WTC11 (cell line): Measurements from ENCODE around the gene OPTN. TPM values are rescaled to one million over a fixed set of nuclear protein-coding genes. Genes with fewer than 3 reads are reported as not detected.

Experiments
- ATAC-seq: fragments of 200-7000 bp; cut with Tn5 transposase; 2 replicates; pipeline ENCODE4 v1.10.0; 2021; ENCODE audit warnings: mild to moderate bottlenecking, moderate library complexity
- CTCF ChIA-PET: fragments of 300-600 bp; sonication (Branson Sonifier 250); formaldehyde crosslinking; loops from one replicate; lab custom pipeline; 2021; ENCODE audit warnings: antibody characterized with exemption; lab: Charles Lee
- POLR2A ChIA-PET: fragments of 350-600 bp; sonication (Branson Sonifier 250); formaldehyde crosslinking; loops from one replicate; lab custom pipeline; 2021; ENCODE audit warnings: antibody characterized with exemption; lab: Charles Lee
- DNase-seq: peaks from one replicate; pipeline ENCODE4 v3.0.0; 2021; ENCODE audit warnings: low spot score
- H3K27ac Mint-ChIP-seq: 2 replicates; pipeline ENCODE4 v1.8.0; 2021; ENCODE audit warnings: mixed read lengths
- H3K27me3 Mint-ChIP-seq: 2 replicates; pipeline ENCODE4 v1.8.0; 2021; ENCODE audit warnings: low read depth, mild to moderate bottlenecking, moderate library complexity, mixed read lengths
- H3K36me3 Mint-ChIP-seq: 2 replicates; pipeline ENCODE4 v1.8.0; 2021; ENCODE audit warnings: mixed read lengths
- H3K4me1 Mint-ChIP-seq: 2 replicates; pipeline ENCODE4 v1.8.0; 2022; ENCODE audit warnings: mixed read lengths
- H3K4me3 Mint-ChIP-seq: 2 replicates; pipeline ENCODE4 v1.8.0; 2021; ENCODE audit warnings: mild to moderate bottlenecking, moderate library complexity, mixed read lengths
- H3K9me3 Mint-ChIP-seq: 2 replicates; pipeline ENCODE4 v1.8.0; 2021; ENCODE audit warnings: mixed read lengths
- ATF2 ChIP-seq: sonication (generic); formaldehyde crosslinking; IDR thresholded peaks from 2 replicates; pipeline ENCODE4 v1.8.1; 2022; ENCODE audit warnings: low read depth, missing genetic modification reagents, borderline replicate concordance
- CREM ChIP-seq: sonication (generic); formaldehyde crosslinking; IDR thresholded peaks from 2 replicates; pipeline ENCODE4 v1.8.1; 2022; ENCODE audit warnings: mild to moderate bottlenecking, missing genetic modification reagents, moderate library complexity
- ETV6 ChIP-seq: sonication (generic); formaldehyde crosslinking; IDR thresholded peaks from 2 replicates; pipeline ENCODE4 v1.8.1; 2022; ENCODE audit warnings: mild to moderate bottlenecking, missing genetic modification reagents
- FOXJ3 ChIP-seq: sonication (generic); formaldehyde crosslinking; IDR thresholded peaks from 2 replicates; pipeline ENCODE4 v1.9.0; 2021; ENCODE audit warnings: missing genetic modification reagents, mild to moderate bottlenecking, borderline replicate concordance
- FOXP1 ChIP-seq: sonication (generic); formaldehyde crosslinking; IDR thresholded peaks from 2 replicates; pipeline ENCODE4 v1.8.0; 2022; ENCODE audit warnings: missing genetic modification reagents, mild to moderate bottlenecking, moderate library complexity, borderline replicate concordance
- GRHL2 ChIP-seq: fragments of 250-450 bp; sonication (Bioruptor Pico); IDR thresholded peaks from 2 replicates; pipeline ENCODE4 v1.8.0; 2022; ENCODE audit warnings: mild to moderate bottlenecking, moderate library complexity; ENCODE audit not compliant: insufficient replicate concordance, severe bottlenecking
- JUN ChIP-seq: sonication (generic); formaldehyde crosslinking; IDR thresholded peaks from 2 replicates; pipeline ENCODE4 v1.8.0; 2023; ENCODE audit warnings: mild to moderate bottlenecking, missing genetic modification reagents
- NR1H2 ChIP-seq: sonication (generic); formaldehyde crosslinking; IDR thresholded peaks from 2 replicates; pipeline ENCODE4 v1.9.0; 2021; ENCODE audit warnings: mild to moderate bottlenecking, moderate library complexity, missing genetic modification reagents
- NR2C2 ChIP-seq: sonication (generic); formaldehyde crosslinking; IDR thresholded peaks from 2 replicates; pipeline ENCODE4 v1.8.0; 2022; ENCODE audit warnings: mild to moderate bottlenecking, missing genetic modification reagents
- RORB ChIP-seq: fragments of 250-450 bp; sonication (Bioruptor Pico); IDR thresholded peaks from 2 replicates; pipeline ENCODE4 v1.9.0; 2021; ENCODE audit warnings: mild to moderate bottlenecking
- SMAD3 ChIP-seq: sonication (generic); formaldehyde crosslinking; IDR thresholded peaks from 2 replicates; pipeline ENCODE4 v1.8.0; 2022; ENCODE audit warnings: missing genetic modification reagents, mild to moderate bottlenecking, borderline replicate concordance
- ZNF219 ChIP-seq: sonication (generic); formaldehyde crosslinking; IDR thresholded peaks from 2 replicates; pipeline ENCODE4 v1.8.0; 2023; ENCODE audit warnings: missing genetic modification reagents, mild to moderate bottlenecking, borderline replicate concordance
- ZNF317 ChIP-seq: sonication (generic); formaldehyde crosslinking; IDR thresholded peaks from 2 replicates; pipeline ENCODE4 v1.8.1; 2023; ENCODE audit warnings: low read depth, mild to moderate bottlenecking, moderate library complexity, missing genetic modification reagents, borderline replicate concordance
- ZNF416 ChIP-seq: fragments of 250-450 bp; sonication (Bioruptor Pico); IDR thresholded peaks from 2 replicates; pipeline ENCODE4 v1.9.0; 2021; ENCODE audit warnings: mild to moderate bottlenecking, inconsistent platforms
- ZNF512 ChIP-seq: sonication (generic); formaldehyde crosslinking; IDR thresholded peaks from 2 replicates; pipeline ENCODE4 v1.8.1; 2022; ENCODE audit warnings: missing genetic modification reagents, borderline replicate concordance
- ZNF671 ChIP-seq: fragments of 250-450 bp; sonication (Bioruptor Pico); IDR thresholded peaks from 2 replicates; pipeline ENCODE4 v1.8.0; 2021; ENCODE audit warnings: mild to moderate bottlenecking
- total RNA-seq: library from RNA; stranded (reverse); gene quantifications from 3 replicates; pipeline ENCODE4 v1.2.3, GENCODE V29; 2021
- TF ChIP-seq, protein P1 (sequence below): sonication (generic); formaldehyde crosslinking; IDR thresholded peaks from 2 replicates; pipeline ENCODE4 v1.8.1; 2023; ENCODE audit warnings: mild to moderate bottlenecking, missing genetic modification reagents, moderate library complexity
- TF ChIP-seq, protein P2 (sequence below): sonication (generic); formaldehyde crosslinking; IDR thresholded peaks from 2 replicates; pipeline ENCODE4 v1.8.0; 2023; ENCODE audit warnings: mild to moderate bottlenecking, missing genetic modification reagents
- TF ChIP-seq, protein P3 (sequence below): sonication (generic); formaldehyde crosslinking; IDR thresholded peaks from 2 replicates; pipeline ENCODE4 v1.8.1; 2023; ENCODE audit warnings: mild to moderate bottlenecking, missing genetic modification reagents

OPTN gene
- total RNA-seq, 1 experiment from 2014 or later = 44.3 TPM

GRCh38 chr10:13120786-13121499, 21.0 kb downstream of the OPTN start (continued):
- TF ChIP-seq ZNF317 (no peak), ZNF512 (no peak), ETV6 (no peak)
- TF ChIP-seq, protein P1, sequence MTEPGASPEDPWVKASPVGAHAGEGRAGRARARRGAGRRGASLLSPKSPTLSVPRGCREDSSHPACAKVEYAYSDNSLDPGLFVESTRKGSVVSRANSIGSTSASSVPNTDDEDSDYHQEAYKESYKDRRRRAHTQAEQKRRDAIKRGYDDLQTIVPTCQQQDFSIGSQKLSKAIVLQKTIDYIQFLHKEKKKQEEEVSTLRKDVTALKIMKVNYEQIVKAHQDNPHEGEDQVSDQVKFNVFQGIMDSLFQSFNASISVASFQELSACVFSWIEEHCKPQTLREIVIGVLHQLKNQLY = no peak

DNA sequence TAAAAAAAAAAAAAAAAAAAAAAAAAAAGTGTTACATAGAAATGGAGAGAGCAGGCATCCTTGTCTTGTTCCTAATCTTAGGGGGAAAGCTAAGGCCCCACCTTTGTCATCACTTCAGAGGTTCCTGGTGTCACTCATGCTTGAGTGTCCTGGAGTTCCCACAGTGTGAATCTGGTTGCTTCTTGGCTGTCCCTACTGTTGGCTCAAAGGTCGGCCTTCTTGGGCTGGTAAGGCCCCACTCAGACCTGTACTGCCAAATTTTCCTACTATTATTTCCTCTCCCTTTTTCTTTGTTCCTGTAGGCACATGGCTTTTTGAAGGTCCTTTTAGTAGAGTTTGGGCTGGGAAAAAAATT, 21.5 kb downstream of the OPTN start:
- Mint-ChIP-seq H3K4me1 (no peaks in the 10 kb centered on the region), H3K36me3 (peaks cover 56% of the 10 kb centered on the region), H3K4me3 (no peak overlapping the region), H3K27ac (no peak overlapping the region), H3K9me3 (no peaks in the 10 kb centered on the region), H3K27me3 (no peaks in the 10 kb centered on the region)
- ChIA-PET CTCF (no interaction called here), POLR2A (no interaction called here)
- ATAC-seq (no peak), DNase-seq (no peak)
- TF ChIP-seq FOXP1 (CRISPR knock-in tag) = no peak
- no peak for TF ChIP-seq ZNF317
- no peak for TF ChIP-seq ZNF512
- TF ChIP-seq NR1H2 (CRISPR knock-in tag) = no peak
- no peak for TF ChIP-seq CREM (CRISPR knock-in tag)
- TF ChIP-seq FOXJ3 (CRISPR knock-in tag) = no peak
- no peak for TF ChIP-seq ZNF416 (CRISPR knock-in tag)
- TF ChIP-seq, protein P2, sequence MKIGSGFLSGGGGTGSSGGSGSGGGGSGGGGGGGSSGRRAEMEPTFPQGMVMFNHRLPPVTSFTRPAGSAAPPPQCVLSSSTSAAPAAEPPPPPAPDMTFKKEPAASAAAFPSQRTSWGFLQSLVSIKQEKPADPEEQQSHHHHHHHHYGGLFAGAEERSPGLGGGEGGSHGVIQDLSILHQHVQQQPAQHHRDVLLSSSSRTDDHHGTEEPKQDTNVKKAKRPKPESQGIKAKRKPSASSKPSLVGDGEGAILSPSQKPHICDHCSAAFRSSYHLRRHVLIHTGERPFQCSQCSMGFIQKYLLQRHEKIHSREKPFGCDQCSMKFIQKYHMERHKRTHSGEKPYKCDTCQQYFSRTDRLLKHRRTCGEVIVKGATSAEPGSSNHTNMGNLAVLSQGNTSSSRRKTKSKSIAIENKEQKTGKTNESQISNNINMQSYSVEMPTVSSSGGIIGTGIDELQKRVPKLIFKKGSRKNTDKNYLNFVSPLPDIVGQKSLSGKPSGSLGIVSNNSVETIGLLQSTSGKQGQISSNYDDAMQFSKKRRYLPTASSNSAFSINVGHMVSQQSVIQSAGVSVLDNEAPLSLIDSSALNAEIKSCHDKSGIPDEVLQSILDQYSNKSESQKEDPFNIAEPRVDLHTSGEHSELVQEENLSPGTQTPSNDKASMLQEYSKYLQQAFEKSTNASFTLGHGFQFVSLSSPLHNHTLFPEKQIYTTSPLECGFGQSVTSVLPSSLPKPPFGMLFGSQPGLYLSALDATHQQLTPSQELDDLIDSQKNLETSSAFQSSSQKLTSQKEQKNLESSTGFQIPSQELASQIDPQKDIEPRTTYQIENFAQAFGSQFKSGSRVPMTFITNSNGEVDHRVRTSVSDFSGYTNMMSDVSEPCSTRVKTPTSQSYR (CRISPR knock-in tag) = no peak
- no peak for TF ChIP-seq ATF2
- TF ChIP-seq GRHL2 (CRISPR knock-in tag) = no peak
- TF ChIP-seq SMAD3 (CRISPR knock-in tag) = no peak
- no peak for TF ChIP-seq ZNF671 (CRISPR knock-in tag)
- no peak for TF ChIP-seq JUN (CRISPR knock-in tag)

DNA sequence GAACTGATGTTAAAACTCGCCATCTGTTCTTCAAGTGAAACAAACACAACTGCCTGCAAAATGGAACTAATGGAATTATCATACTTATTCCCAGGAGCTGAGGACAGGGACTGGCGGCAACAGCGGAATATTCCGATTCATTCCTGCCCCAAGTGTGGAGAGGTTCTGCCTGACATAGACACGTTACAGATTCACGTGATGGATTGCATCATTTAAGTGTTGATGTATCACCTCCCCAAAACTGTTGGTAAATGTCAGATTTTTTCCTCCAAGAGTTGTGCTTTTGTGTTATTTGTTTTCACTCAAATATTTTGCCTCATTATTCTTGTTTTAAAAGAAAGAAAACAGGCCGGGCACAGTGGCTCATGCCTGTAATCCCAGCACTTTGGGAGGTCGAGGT, 36.7 kb downstream of the OPTN start:
- CTCF ChIA-PET = interaction anchor here (0.6 kb wide), 1 partner anchor 130 kb away, joined by 4 read pairs; no protein-coding TSS in a partner anchor
- DNase-seq = no peak
- H3K36me3 Mint-ChIP-seq = peaks cover 40% of the 10 kb centered on the region
- TF ChIP-seq ZNF219 (CRISPR knock-in tag) = no peak
- TF ChIP-seq, protein P3, sequence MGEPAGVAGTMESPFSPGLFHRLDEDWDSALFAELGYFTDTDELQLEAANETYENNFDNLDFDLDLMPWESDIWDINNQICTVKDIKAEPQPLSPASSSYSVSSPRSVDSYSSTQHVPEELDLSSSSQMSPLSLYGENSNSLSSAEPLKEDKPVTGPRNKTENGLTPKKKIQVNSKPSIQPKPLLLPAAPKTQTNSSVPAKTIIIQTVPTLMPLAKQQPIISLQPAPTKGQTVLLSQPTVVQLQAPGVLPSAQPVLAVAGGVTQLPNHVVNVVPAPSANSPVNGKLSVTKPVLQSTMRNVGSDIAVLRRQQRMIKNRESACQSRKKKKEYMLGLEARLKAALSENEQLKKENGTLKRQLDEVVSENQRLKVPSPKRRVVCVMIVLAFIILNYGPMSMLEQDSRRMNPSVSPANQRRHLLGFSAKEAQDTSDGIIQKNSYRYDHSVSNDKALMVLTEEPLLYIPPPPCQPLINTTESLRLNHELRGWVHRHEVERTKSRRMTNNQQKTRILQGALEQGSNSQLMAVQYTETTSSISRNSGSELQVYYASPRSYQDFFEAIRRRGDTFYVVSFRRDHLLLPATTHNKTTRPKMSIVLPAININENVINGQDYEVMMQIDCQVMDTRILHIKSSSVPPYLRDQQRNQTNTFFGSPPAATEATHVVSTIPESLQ (CRISPR knock-in tag) = no peak
- no peak for TF ChIP-seq RORB (CRISPR knock-in tag)
- TF ChIP-seq NR2C2 (CRISPR knock-in tag) = no peak

More for the DNA sequence above, 36.7 kb downstream of the OPTN start:
- POLR2A ChIA-PET = interaction anchor here (0.6 kb wide), 1 partner anchor 37 kb away, joined by 3 read pairs; the partner anchor contains the start of gene OPTN
- no peaks in the 10 kb centered on the region for H3K27me3 Mint-ChIP-seq
- no peak overlapping the region for H3K27ac Mint-ChIP-seq
- H3K9me3 Mint-ChIP-seq = no peaks in the 10 kb centered on the region
- no peak for ATAC-seq
- H3K4me1 Mint-ChIP-seq = peaks cover 26% of the 10 kb centered on the region
- no peak overlapping the region for H3K4me3 Mint-ChIP-seq
